Neuronal stem cell (in vitro differentiated cells): ENCODE measurements around the gene ADK.
A peak's percentile ranks its signal among the peaks of the same experiment; 100 is the strongest.

ENCODE experiments used
- DNase-seq: peaks from one replicate; pipeline ENCODE4 v3.0.0-alpha.2; 2013; ENCODE audit warnings: low spot score
- H2AFZ ChIP-seq: one replicate; pipeline ENCODE4 v1.6.1; 2013; ENCODE audit warnings: mild to moderate bottlenecking, low read length, inconsistent platforms
- H2AK5ac ChIP-seq: 2 replicates; pipeline ENCODE4 v1.6.1; 2013; ENCODE audit warnings: low read depth, mild to moderate bottlenecking, inconsistent platforms, low read length, moderate library complexity, mixed read lengths
- H2BK120ac ChIP-seq: 2 replicates; pipeline ENCODE4 v1.6.1; 2013; ENCODE audit warnings: low read depth, mild to moderate bottlenecking, inconsistent platforms, low read length, moderate library complexity, mixed read lengths
- H2BK12ac ChIP-seq: one replicate; pipeline ENCODE4 v1.6.1; 2013; ENCODE audit warnings: low read length, inconsistent platforms
- H2BK15ac ChIP-seq: 2 replicates; pipeline ENCODE4 v1.6.1; 2013; ENCODE audit warnings: mild to moderate bottlenecking, low read length, inconsistent platforms, mixed read lengths
- H2BK5ac ChIP-seq: one replicate; pipeline ENCODE4 v1.6.1; 2013; ENCODE audit warnings: inconsistent platforms, mild to moderate bottlenecking, low read length, moderate library complexity
- H3K14ac ChIP-seq: one replicate; pipeline ENCODE4 v1.6.1; 2013; ENCODE audit warnings: low read length, inconsistent platforms
- H3K18ac ChIP-seq: 2 replicates; pipeline ENCODE4 v1.6.1; 2013; ENCODE audit warnings: low read length, inconsistent platforms
- H3K23ac ChIP-seq: 2 replicates; pipeline ENCODE4 v1.6.1; 2013; ENCODE audit warnings: low read depth, mild to moderate bottlenecking, mixed read lengths, low read length, inconsistent platforms; ENCODE audit not compliant: poor library complexity
- H3K27ac ChIP-seq: replicated peaks from 3 replicates; pipeline ENCODE4 v1.5.1; 2013; ENCODE audit warnings: low read length, inconsistent platforms
- H3K27me3 ChIP-seq, 3 experiments: 2 replicates each; pipeline ENCODE4 v1.6.1; 2013; ENCODE audit warnings: low read length in 3 of 3, mild to moderate bottlenecking in 2 of 3, inconsistent platforms in 1 of 3, low read depth in 1 of 3, mixed read lengths in 1 of 3, moderate library complexity in 1 of 3; ENCODE audit not compliant: control insufficient read depth in 3 of 3, insufficient read depth in 3 of 3
- H3K36me3 ChIP-seq, 2 donors: replicated peaks in 1 of 2; 2 replicates each; pipeline ENCODE4 v1.6.1; 2013; ENCODE audit warnings: low read length in 2 of 2; ENCODE audit not compliant: control insufficient read depth in 2 of 2, insufficient read depth in 2 of 2
- H3K4ac ChIP-seq: 2 replicates; pipeline ENCODE4 v1.6.1; 2013; ENCODE audit warnings: inconsistent platforms, mild to moderate bottlenecking, low read length, moderate library complexity
- H3K4me1 ChIP-seq, 2 donors: 1 replicate in 1 of 2; 2 replicates in 1 of 2; pipeline ENCODE4 v1.6.1; 2013; ENCODE audit warnings: low read length in 2 of 2, low read depth in 1 of 2; ENCODE audit not compliant: control insufficient read depth in 2 of 2, insufficient read depth in 1 of 2
- H3K4me2 ChIP-seq: one replicate; pipeline ENCODE4 v1.6.1; 2013; ENCODE audit warnings: mild to moderate bottlenecking, low read length, inconsistent platforms; ENCODE audit not compliant: insufficient read depth, poor library complexity, severe bottlenecking
- H3K4me3 ChIP-seq, 2 donors: 2 replicates each; pipeline ENCODE4 v1.5.1; 2013; ENCODE audit warnings: low read length in 2 of 2, mild to moderate bottlenecking in 2 of 2, inconsistent platforms in 1 of 2, moderate library complexity in 1 of 2
- H3K79me1 ChIP-seq: one replicate; pipeline ENCODE4 v1.6.1; 2013; ENCODE audit warnings: low read depth, mild to moderate bottlenecking, inconsistent platforms, low read length, moderate library complexity
- H3K9ac ChIP-seq: one replicate; pipeline ENCODE4 v1.6.1; 2013; ENCODE audit warnings: mild to moderate bottlenecking, low read depth, low read length, inconsistent platforms; ENCODE audit not compliant: poor library complexity
- H3K9me3 ChIP-seq, 2 donors: replicated peaks in 1 of 2; 2 replicates each; pipeline versions ENCODE3 to v1.6.1; 2013; ENCODE audit warnings: low read length in 2 of 2, mild to moderate bottlenecking in 2 of 2, inconsistent platforms in 1 of 2, low read depth in 1 of 2, mixed read lengths in 1 of 2, moderate library complexity in 1 of 2; ENCODE audit not compliant: control insufficient read depth in 2 of 2, insufficient read depth in 1 of 2
- H4K8ac ChIP-seq: one replicate; pipeline ENCODE4 v1.6.1; 2013; ENCODE audit warnings: low read depth, mild to moderate bottlenecking, inconsistent platforms, low read length, moderate library complexity
- H4K91ac ChIP-seq: one replicate; pipeline ENCODE4 v1.6.1; 2013; ENCODE audit warnings: low read length, low read depth, mild to moderate bottlenecking, inconsistent platforms; ENCODE audit not compliant: poor library complexity
- WGBS, 2 donors: extraction: QIAGEN DNeasy Blood & Tissue Kit; methylation state at CpG; one replicate each; pipeline ENCODE4 v1.1.7; 2013; ENCODE audit warnings: missing lambda C conversion rate in 2 of 2, mixed read lengths in 1 of 2; ENCODE audit not compliant: insufficient read length in 2 of 2, insufficient replicate concordance in 1 of 2; ENCODE audit errors: extremely low coverage in 2 of 2; 5-methylcytosine and 5-hydroxymethylcytosine counted together

Gene ADK

GRCh38 chr10:74708246-74708645 is 557.2 kb downstream of the ADK start:
- Histone ChIP-seq H2BK15ac (no peak overlapping the region), H2AK5ac (no peak overlapping the region), H3K36me3 (no peaks in the 10 kb centered on the region), H4K91ac (no peak overlapping the region), H3K4me3 (no peak overlapping the region), H4K8ac (no peak overlapping the region), H3K4me1 (no peaks in the 10 kb centered on the region), H3K9ac (no peak overlapping the region), H3K4me2 (no peak overlapping the region), H3K18ac (no peak overlapping the region), H3K27me3 (no peaks in the 10 kb centered on the region), H3K27ac (no peak overlapping the region), H2BK5ac (no peak overlapping the region), H2AFZ (no peak overlapping the region), H3K79me1 (no peaks in the 10 kb centered on the region), H3K14ac (no peak overlapping the region), H3K9me3 (no peaks in the 10 kb centered on the region), H2BK120ac (no peak overlapping the region), H2BK12ac (no peak overlapping the region), H3K4ac (no peak overlapping the region), H3K23ac (no peak overlapping the region)
- no peak for DNase-seq
- WGBS, 2 donors, result no CpG with 5 or more reads among the region's 2 CpGs

GRCh38 chr10:74718208-74718607 is 567.2 kb downstream of the ADK start:
- no peaks in the 10 kb centered on the region for H3K4me1 ChIP-seq
- no peaks in the 10 kb centered on the region for H3K36me3 ChIP-seq
- H3K4ac ChIP-seq, result no peak overlapping the region
- no peak overlapping the region for H3K9ac ChIP-seq
- no peak overlapping the region for H2BK5ac ChIP-seq
- no peak overlapping the region for H3K4me3 ChIP-seq
- peaks cover 4 to 20% of the 10 kb centered on the region in 2 donors for H3K9me3 ChIP-seq
- no peak overlapping the region for H3K14ac ChIP-seq
- no peak overlapping the region for H4K8ac ChIP-seq
- H3K79me1 ChIP-seq, result no peaks in the 10 kb centered on the region
- H2BK120ac ChIP-seq, result no peak overlapping the region
- H2BK15ac ChIP-seq, result no peak overlapping the region
- H4K91ac ChIP-seq, result no peak overlapping the region
- H3K27me3 ChIP-seq, result no peaks in the 10 kb centered on the region
- no peak overlapping the region for H3K27ac ChIP-seq
- no peak overlapping the region for H3K4me2 ChIP-seq
- H2AFZ ChIP-seq, result no peak overlapping the region
- no peak for DNase-seq
- no peak overlapping the region for H3K23ac ChIP-seq
- no peak overlapping the region for H2AK5ac ChIP-seq
- WGBS, 2 donors, result no CpG with 5 or more reads among the region's 1 CpG
- H2BK12ac ChIP-seq, result no peak overlapping the region
- H3K18ac ChIP-seq, result no peak overlapping the region

- peaks cover 0 to 7% of the 10 kb centered on the region in 2 donors for H3K9me3 ChIP-seq
- H2BK5ac ChIP-seq, result no peak overlapping the region
- no peak overlapping the region for H3K18ac ChIP-seq
- H4K91ac ChIP-seq, result no peak overlapping the region
- no peak overlapping the region for H3K4ac ChIP-seq
- WGBS, 2 donors, result no CpG with 5 or more reads among the region's 1 CpG
- H2BK12ac ChIP-seq, result no peak overlapping the region
- H3K79me1 ChIP-seq, result no peaks in the 10 kb centered on the region
- no peak overlapping the region for H3K9ac ChIP-seq
- no peak overlapping the region for H3K4me3 ChIP-seq
- no peak overlapping the region for H3K27ac ChIP-seq
- no peak overlapping the region for H2BK120ac ChIP-seq
- no peaks in the 10 kb centered on the region for H3K4me1 ChIP-seq
- H3K23ac ChIP-seq, result no peak overlapping the region
- no peaks in the 10 kb centered on the region for H3K36me3 ChIP-seq
- no peak overlapping the region for H2AK5ac ChIP-seq
- no peak overlapping the region for H2BK15ac ChIP-seq
- no peak overlapping the region for H3K4me2 ChIP-seq
- H4K8ac ChIP-seq, result no peak overlapping the region
- no peak overlapping the region for H2AFZ ChIP-seq
- DNase-seq, result no peak
- no peaks in the 10 kb centered on the region for H3K27me3 ChIP-seq
- H3K14ac ChIP-seq, result no peak overlapping the region
These were observed 577.2 kb downstream of the ADK start for GRCh38 chr10:74728225-74728624.

- H3K4me2 ChIP-seq, result no peak overlapping the region
- no peak overlapping the region for H4K91ac ChIP-seq
- no peak overlapping the region for H2BK15ac ChIP-seq
- H2BK120ac ChIP-seq, result no peak overlapping the region
- no peak overlapping the region for H2AK5ac ChIP-seq
- no peaks in the 10 kb centered on the region for H3K27me3 ChIP-seq
- H3K4me1 ChIP-seq, result no peaks in the 10 kb centered on the region
- H4K8ac ChIP-seq, result no peak overlapping the region
- no peak overlapping the region for H3K4ac ChIP-seq
- H3K9me3 ChIP-seq, result peaks cover 0 to 2% of the 10 kb centered on the region in 2 donors
- H3K36me3 ChIP-seq, result no peaks in the 10 kb centered on the region
- H3K9ac ChIP-seq, result peak overlapping the region; percentile 13
- no peaks in the 10 kb centered on the region for H3K79me1 ChIP-seq
- H3K18ac ChIP-seq, result no peak overlapping the region
- H3K27ac ChIP-seq, result no peak overlapping the region
- H3K14ac ChIP-seq, result no peak overlapping the region
- no peak overlapping the region for H2AFZ ChIP-seq
- no peak overlapping the region for H3K23ac ChIP-seq
- WGBS, 2 donors, result no CpG with 5 or more reads among the region's 4 CpGs
- H2BK12ac ChIP-seq, result no peak overlapping the region
- no peak overlapping the region for H2BK5ac ChIP-seq
- no peak overlapping the region for H3K4me3 ChIP-seq
- no peak for DNase-seq
These were observed 579.2 kb downstream of the ADK start for GRCh38 chr10:74730246-74730645.
